Right lobe of liver (tissue), 6 donors: ENCODE results near the gene MYO16. TPM values are rescaled to one million over a fixed set of nuclear protein-coding genes. Genes with fewer than 3 reads are reported as not detected.

Experiments used
- ATAC-seq, 4 donors: fragments of 200-7000 bp; cut with Tn5 transposase; one replicate each; pipeline ENCODE4 v1.9.1; 2020; ENCODE audit warnings: mild to moderate bottlenecking in 4 of 4, moderate library complexity in 4 of 4
- DNase-seq, 3 donors: peaks; one replicate each; pipeline ENCODE4 v3.0.0-alpha.2; 2020
- H3K27ac ChIP-seq, 3 donors: fragments of 200-600 bp; one replicate each; pipeline ENCODE4 v1.8.0; 2022
- H3K27me3 ChIP-seq, 2 donors: fragments of 200-600 bp; one replicate each; pipeline ENCODE4 v1.8.0; 2022
- H3K36me3 ChIP-seq, 4 donors: fragments of 200-600 bp; sonication (generic) in 1 of 4; one replicate each; pipeline versions ENCODE4 v1.5.1 to v1.8.0; 2017 to 2022; ENCODE audit warnings: control low read depth in 1 of 4
- H3K4me1 ChIP-seq, 4 donors: fragments of 200-600 bp; sonication (generic) in 1 of 4; one replicate each; pipeline versions ENCODE4 v1.5.1 to v1.8.0; 2017 to 2022; ENCODE audit warnings: control low read depth in 1 of 4
- H3K4me3 ChIP-seq, 3 donors: fragments of 200-600 bp; one replicate each; pipeline ENCODE4 v1.8.0; 2022
- H3K9me3 ChIP-seq, 4 donors: fragments of 200-600 bp; sonication (generic) in 1 of 4; one replicate each; pipeline versions ENCODE4 v1.5.1 to v1.8.0; 2017 to 2022; ENCODE audit warnings: control low read depth in 1 of 4
- POLR2A ChIP-seq: fragments of 450-650 bp; IDR thresholded peaks from one replicate; pipeline ENCODE4 v1.6.1; 2017; ENCODE audit warnings: antibody characterized with exemption, mild to moderate bottlenecking
- WGBS: methylation state at CpG from one replicate; pipeline ENCODE4 v1.1.6; 2018; ENCODE audit warnings: low coverage, low lambda C conversion rate; ENCODE audit not compliant: insufficient coverage; ENCODE audit errors: missing lambda C conversion rate; 5-methylcytosine and 5-hydroxymethylcytosine counted together
- intact Hi-C, 2 donors: fragments of 100-400 bp; cut with DNase I; formaldehyde crosslinking; loops; one replicate each; pipeline versions ENCODE4 v1.11.2 to v1.14.1; 2022
- total RNA-seq, 6 experiments: library from RNA; depleted of rRNA in 2 of 6; stranded (reverse); fragments of >200 nt in 2 of 6; fragmentation: NEBNext Ultra II Directional in 3 of 6; extraction: Animal tissue kit (Norgen Biotek cat#: 25700) in 3 of 6; gene quantifications; one replicate each; pipeline versions ENCODE4 v1.1.0 to v1.2.4, GENCODE V29; 2016 to 2023
- TF ChIP-seq, protein P1 (sequence below), 4 donors: fragments of 200-600 bp in 3 of 4; fragments of 450-650 bp in 1 of 4; IDR thresholded peaks; one replicate each; pipeline versions ENCODE4 v1.5.1 to v1.8.0; 2016 to 2022; ENCODE audit warnings: antibody characterized with exemption in 4 of 4, mild to moderate bottlenecking in 2 of 4
- donor health status: DM: no; HTN: yes; CAD: no.
- donor health status: DM: no; HTN: no; CAD: no.
- donor health status: DM: no; HTN: no; CAD: no.
- donor health status: DM: no; HTN: yes; CAD: no.
- donor health status: DM: no; HTN: yes; CAD: no.

The MYO16 gene
- total RNA-seq, 6 experiments from 2014 or later: 0.43 to 2.7 (median 0.93) TPM

GRCh38 chr13:109093998-109094397 is 464.6 kb downstream of the MYO16 start:
- H3K4me3 ChIP-seq: no peak overlapping the region
- no peak for ATAC-seq
- intact Hi-C loops: no loop called here

GRCh38 chr13:109095126-109095525 is 465.7 kb downstream of the MYO16 start:
- intact Hi-C loops: no loop called here

More at GRCh38 chr13:109093998-109094397, 464.6 kb downstream of the MYO16 start:
- no peaks in the 10 kb centered on the region for H3K4me1 ChIP-seq
- no peaks in the 10 kb centered on the region for H3K36me3 ChIP-seq
- WGBS: 58% methylated on average over 2 of the region's 2 CpGs
- DNase-seq: no peak
- H3K9me3 ChIP-seq: no peaks in the 10 kb centered on the region
- no peaks in the 10 kb centered on the region for H3K27me3 ChIP-seq
- TF ChIP-seq, protein P1, sequence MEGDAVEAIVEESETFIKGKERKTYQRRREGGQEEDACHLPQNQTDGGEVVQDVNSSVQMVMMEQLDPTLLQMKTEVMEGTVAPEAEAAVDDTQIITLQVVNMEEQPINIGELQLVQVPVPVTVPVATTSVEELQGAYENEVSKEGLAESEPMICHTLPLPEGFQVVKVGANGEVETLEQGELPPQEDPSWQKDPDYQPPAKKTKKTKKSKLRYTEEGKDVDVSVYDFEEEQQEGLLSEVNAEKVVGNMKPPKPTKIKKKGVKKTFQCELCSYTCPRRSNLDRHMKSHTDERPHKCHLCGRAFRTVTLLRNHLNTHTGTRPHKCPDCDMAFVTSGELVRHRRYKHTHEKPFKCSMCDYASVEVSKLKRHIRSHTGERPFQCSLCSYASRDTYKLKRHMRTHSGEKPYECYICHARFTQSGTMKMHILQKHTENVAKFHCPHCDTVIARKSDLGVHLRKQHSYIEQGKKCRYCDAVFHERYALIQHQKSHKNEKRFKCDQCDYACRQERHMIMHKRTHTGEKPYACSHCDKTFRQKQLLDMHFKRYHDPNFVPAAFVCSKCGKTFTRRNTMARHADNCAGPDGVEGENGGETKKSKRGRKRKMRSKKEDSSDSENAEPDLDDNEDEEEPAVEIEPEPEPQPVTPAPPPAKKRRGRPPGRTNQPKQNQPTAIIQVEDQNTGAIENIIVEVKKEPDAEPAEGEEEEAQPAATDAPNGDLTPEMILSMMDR (IDR thresholded peaks at IDR 0.05): no peak
- TF ChIP-seq POLR2A: no peak
- no peak overlapping the region for H3K27ac ChIP-seq

DNA sequence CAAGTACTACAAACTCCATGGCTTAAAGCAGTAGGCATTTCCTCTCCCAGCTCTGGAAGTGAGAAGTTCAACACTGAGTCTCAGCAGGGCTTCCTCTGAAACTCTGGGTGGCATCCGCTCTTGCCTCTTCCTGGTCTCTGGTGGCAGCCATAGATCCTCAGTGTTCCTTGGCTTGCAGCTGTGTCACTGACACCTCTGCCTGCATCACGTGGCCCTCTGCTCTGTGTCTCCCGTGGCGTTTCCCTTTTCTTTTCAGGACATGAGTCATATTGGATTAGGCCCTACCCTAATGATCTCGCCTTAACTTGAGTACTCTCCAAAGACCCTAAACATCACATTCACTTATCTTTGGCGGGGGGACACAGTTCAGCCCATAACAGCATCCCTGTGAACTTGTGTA is 466.7 kb downstream of the MYO16 start:
- DNase-seq (no peak), ATAC-seq (no peak)
- Histone ChIP-seq H3K27me3 (no peaks in the 10 kb centered on the region), H3K9me3 (no peaks in the 10 kb centered on the region), H3K4me3 (no peak overlapping the region), H3K27ac (no peak overlapping the region), H3K4me1 (no peaks in the 10 kb centered on the region), H3K36me3 (no peaks in the 10 kb centered on the region)
- TF ChIP-seq POLR2A: no peak
- TF ChIP-seq, protein P1 (IDR thresholded peaks at IDR 0.05): no peak
- WGBS: 76% methylated on average over 5 of the region's 6 CpGs
- intact Hi-C loops: no loop called here

More at GRCh38 chr13:109095126-109095525, 465.7 kb downstream of the MYO16 start:
- no peaks in the 10 kb centered on the region for H3K4me1 ChIP-seq
- no peak overlapping the region for H3K27ac ChIP-seq
- DNase-seq (no peak), ATAC-seq (no peak)
- 94% methylated on average over 3 of the region's 6 CpGs for WGBS
- TF ChIP-seq POLR2A: no peak
- TF ChIP-seq, protein P1 (IDR thresholded peaks at IDR 0.05): no peak
- no peak overlapping the region for H3K4me3 ChIP-seq
- H3K27me3 ChIP-seq: no peaks in the 10 kb centered on the region
- H3K9me3 ChIP-seq: no peaks in the 10 kb centered on the region
- no peaks in the 10 kb centered on the region for H3K36me3 ChIP-seq

- Histone ChIP-seq H3K9me3 (no peaks in the 10 kb centered on the region), H3K27me3 (no peaks in the 10 kb centered on the region), H3K36me3 (no peaks in the 10 kb centered on the region), H3K27ac (no peak overlapping the region), H3K4me3 (no peak overlapping the region), H3K4me1 (no peaks in the 10 kb centered on the region)
- TF ChIP-seq, protein P1 (IDR thresholded peaks at IDR 0.05): no peak
- no peak for TF ChIP-seq POLR2A
- intact Hi-C loops: no loop called here
- 87% methylated on average over 8 of the region's 8 CpGs for WGBS
- DNase-seq (no peak), ATAC-seq (no peak)
These were observed 471.4 kb downstream of the MYO16 start for GRCh38 chr13:109100705-109101304.
